ENCODE results near the gene NHERF1. TPM values are rescaled to one million over a fixed set of nuclear protein-coding genes. Genes with fewer than 3 reads are reported as not detected.

Gene NHERF1
- polyA plus RNA-seq, 1 of the 3 experiments (the other 2 are of a cell fraction), result 40.1 TPM

DNA sequence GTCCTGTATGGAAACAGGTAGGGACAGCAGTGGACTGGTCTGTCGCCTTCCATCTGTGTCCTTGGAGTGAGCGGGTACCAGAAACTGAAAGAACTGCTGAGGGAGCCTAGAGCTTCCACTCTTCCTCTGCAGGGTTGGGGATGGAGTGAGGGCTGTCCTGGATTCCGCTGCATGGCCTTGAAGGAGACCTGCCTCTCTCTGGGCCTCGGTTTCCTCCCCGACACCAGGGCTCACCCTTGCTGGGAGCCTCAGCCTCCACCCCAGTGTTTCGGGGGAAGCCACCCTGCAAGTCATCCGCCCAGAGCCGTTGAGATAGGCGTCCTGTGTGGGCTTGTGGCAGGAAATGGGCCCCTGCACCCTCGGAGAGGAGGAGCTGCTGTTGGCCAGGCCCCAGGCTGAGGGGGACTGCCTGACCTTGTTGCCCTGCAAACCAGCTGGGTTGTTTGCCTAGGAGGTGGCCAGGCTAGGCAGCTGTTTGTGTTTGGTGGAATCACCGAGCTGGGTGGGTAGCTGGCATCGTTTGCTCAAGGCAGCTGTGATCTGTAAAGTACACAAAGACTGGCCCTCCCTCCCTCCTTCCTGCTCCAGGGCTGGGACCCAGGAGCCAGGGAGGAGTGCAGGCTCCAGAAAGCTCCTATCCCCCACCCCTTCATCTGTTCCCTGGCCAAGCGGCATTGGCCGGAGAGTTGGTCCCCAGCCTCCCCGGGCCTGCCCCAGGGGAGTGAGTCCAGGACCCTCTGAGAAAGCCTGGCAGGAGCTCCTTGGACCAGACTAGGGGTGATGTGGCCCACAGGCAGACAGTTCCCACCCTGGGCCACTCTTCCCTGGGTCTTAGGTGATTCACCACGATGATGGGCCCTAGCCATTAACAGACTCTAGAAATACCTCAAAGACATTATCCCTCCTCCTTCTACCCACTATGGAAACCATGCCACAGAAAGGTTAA lies 10.1 kb upstream of the NHERF1 start:
- TF ChIP-seq RXRA (IDR thresholded peaks at IDR 0.05; ENCODE audit: borderline replicate concordance, low read depth), result no peak
- no peak for TF ChIP-seq FOSL2 (IDR thresholded peaks at IDR 0.05; ENCODE audit: borderline replicate concordance, low read depth)
- TF ChIP-seq, protein P1, sequence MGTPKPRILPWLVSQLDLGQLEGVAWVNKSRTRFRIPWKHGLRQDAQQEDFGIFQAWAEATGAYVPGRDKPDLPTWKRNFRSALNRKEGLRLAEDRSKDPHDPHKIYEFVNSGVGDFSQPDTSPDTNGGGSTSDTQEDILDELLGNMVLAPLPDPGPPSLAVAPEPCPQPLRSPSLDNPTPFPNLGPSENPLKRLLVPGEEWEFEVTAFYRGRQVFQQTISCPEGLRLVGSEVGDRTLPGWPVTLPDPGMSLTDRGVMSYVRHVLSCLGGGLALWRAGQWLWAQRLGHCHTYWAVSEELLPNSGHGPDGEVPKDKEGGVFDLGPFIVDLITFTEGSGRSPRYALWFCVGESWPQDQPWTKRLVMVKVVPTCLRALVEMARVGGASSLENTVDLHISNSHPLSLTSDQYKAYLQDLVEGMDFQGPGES (IDR thresholded peaks at IDR 0.05; ENCODE audit: low read depth, low read length), result no peak
- TF ChIP-seq, protein P2, sequence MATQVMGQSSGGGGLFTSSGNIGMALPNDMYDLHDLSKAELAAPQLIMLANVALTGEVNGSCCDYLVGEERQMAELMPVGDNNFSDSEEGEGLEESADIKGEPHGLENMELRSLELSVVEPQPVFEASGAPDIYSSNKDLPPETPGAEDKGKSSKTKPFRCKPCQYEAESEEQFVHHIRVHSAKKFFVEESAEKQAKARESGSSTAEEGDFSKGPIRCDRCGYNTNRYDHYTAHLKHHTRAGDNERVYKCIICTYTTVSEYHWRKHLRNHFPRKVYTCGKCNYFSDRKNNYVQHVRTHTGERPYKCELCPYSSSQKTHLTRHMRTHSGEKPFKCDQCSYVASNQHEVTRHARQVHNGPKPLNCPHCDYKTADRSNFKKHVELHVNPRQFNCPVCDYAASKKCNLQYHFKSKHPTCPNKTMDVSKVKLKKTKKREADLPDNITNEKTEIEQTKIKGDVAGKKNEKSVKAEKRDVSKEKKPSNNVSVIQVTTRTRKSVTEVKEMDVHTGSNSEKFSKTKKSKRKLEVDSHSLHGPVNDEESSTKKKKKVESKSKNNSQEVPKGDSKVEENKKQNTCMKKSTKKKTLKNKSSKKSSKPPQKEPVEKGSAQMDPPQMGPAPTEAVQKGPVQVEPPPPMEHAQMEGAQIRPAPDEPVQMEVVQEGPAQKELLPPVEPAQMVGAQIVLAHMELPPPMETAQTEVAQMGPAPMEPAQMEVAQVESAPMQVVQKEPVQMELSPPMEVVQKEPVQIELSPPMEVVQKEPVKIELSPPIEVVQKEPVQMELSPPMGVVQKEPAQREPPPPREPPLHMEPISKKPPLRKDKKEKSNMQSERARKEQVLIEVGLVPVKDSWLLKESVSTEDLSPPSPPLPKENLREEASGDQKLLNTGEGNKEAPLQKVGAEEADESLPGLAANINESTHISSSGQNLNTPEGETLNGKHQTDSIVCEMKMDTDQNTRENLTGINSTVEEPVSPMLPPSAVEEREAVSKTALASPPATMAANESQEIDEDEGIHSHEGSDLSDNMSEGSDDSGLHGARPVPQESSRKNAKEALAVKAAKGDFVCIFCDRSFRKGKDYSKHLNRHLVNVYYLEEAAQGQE (IDR thresholded peaks at IDR 0.05; ENCODE audit: low read depth, low read length), result no peak
- TF ChIP-seq FOXM1 (IDR thresholded peaks at IDR 0.05; ENCODE audit: low read depth), result no peak
- no peak for TF ChIP-seq RCOR1 (IDR thresholded peaks at IDR 0.05; ENCODE audit: low read length)
- TF ChIP-seq SMC3 (IDR thresholded peaks at IDR 0.05; ENCODE audit: low read depth, low read length), result no peak
- TF ChIP-seq RAD21 (IDR thresholded peaks at IDR 0.05; ENCODE audit: low read length), result no peak
- no peak for TF ChIP-seq SIN3A (IDR thresholded peaks at IDR 0.05; ENCODE audit: borderline replicate concordance, low read depth, low read length)
- TF ChIP-seq TEAD4 (IDR thresholded peaks at IDR 0.05; ENCODE audit: borderline replicate concordance, insufficient read depth), result no peak
- TF ChIP-seq MEF2A (IDR thresholded peaks at IDR 0.05; ENCODE audit: borderline replicate concordance, low read depth), result no peak
- ChIA-PET POLR2A (interaction anchor here (1.3 kb wide), 1 partner anchor 81 kb away, joined by 4 read pairs; no protein-coding TSS in a partner anchor), CTCF (interaction anchor here (0.6 to 8.2 kb wide), 41 partner anchors 10 to 370 kb away, joined by 3 to 301 read pairs (median 11); partner anchors contain the start of genes CD300H, CD300LD, GRIN2C and NAT9)
- WGBS (ENCODE audit: low lambda C conversion rate), result 46% methylated on average over 8 of the region's 16 CpGs
- Histone ChIP-seq H3K4me3 (ENCODE audit: low read depth in 2 of 2, low read length in 1 of 2) (no peak overlapping the region), H3K4me2 (0 out of 2 replicates have a peak overlapping the region, but pooled peaks have one; percentile 29), H3K9me3 (no peaks in the 10 kb centered on the region), H3K9me2 (no peaks in the 10 kb centered on the region), H2AFZ (ENCODE audit: low read depth) (no peak overlapping the region), H3K27me3 (ENCODE audit: insufficient read depth) (peaks cover 54% of the 10 kb centered on the region), H3K9ac (no peak overlapping the region), H3K4me1 (ENCODE audit: control insufficient read depth in 1 of 2, insufficient read depth in 2 of 2, low read depth in 1 of 2, low read length in 1 of 2) (no peaks in the 10 kb centered on the region; a peak in 1 of 4 replicates), H3F3A (replicated peaks; ENCODE audit: insufficient read depth) (peaks cover 4% of the 10 kb centered on the region), H3K36me3 (replicated peaks in 1 of 2; ENCODE audit: control insufficient read depth in 1 of 2, insufficient read depth in 2 of 2, low read length in 1 of 2) (no peaks in the 10 kb centered on the region), H4K20me1 (ENCODE audit: insufficient read depth) (no peaks in the 10 kb centered on the region), H3K79me2 (ENCODE audit: insufficient read depth) (no peaks in the 10 kb centered on the region), H3K27ac (ENCODE audit: low read depth in 2 of 2, low read length in 1 of 2) (no peak overlapping the region)
- DNase-seq, result no peak

Measured in SK-N-SH (cell line).